GM18526 (cell line): ENCODE data around the gene PDCD2.
A peak's percentile ranks its signal among the peaks of the same experiment; 100 is the strongest.

Experiments
- POLR2A ChIP-seq: IDR thresholded peaks from 3 replicates; pipeline ENCODE4 v1.6.1; 2011; ENCODE audit not compliant: insufficient read length; ENCODE audit errors: extremely low read depth

The PDCD2 gene

DNA sequence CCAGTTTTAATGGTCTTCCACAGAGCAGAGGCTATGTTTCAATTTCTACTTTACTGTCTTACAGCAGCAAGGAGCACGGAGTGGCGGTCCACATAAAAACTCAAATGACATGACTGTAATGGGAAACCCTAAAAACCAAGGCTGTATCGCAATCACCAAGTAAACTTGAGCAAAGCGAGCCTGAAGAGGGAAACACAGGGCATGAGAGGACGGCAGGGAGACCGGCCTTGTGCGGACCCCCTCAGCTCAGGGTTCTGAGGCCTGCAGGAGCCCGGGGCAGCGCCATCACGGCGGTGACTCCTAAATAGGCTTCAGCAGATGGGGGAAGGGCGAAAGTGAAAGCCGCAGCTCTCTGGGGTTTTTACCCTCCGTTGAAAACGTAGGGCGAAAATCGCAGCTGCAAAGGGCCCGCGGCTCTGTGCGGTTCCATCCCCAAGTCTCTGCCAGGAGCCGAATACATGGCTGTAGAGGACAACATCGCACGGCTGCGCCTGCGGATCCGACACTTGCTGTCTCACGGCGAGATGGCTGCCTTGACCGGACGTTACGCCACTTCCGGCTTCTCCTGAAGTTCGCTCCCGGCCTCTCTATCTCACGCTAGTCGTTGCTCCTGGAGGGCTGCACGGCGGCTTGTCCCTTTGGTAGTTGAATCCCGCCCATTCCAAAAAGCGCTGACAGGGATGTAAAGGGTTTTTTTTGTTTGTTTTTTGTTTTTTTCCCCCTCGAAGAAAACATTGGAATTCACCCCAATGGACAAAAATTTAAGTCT, 31.5 kb downstream of the PDCD2 start, which contains the start of gene PSMB1:
PSMB1 (minus strand) TSS at position 543 of the 769 bp plus-strand sequence; CDS start at position 478, 65 bp downstream.
- peak; percentile 95 for TF ChIP-seq POLR2A

DNA sequence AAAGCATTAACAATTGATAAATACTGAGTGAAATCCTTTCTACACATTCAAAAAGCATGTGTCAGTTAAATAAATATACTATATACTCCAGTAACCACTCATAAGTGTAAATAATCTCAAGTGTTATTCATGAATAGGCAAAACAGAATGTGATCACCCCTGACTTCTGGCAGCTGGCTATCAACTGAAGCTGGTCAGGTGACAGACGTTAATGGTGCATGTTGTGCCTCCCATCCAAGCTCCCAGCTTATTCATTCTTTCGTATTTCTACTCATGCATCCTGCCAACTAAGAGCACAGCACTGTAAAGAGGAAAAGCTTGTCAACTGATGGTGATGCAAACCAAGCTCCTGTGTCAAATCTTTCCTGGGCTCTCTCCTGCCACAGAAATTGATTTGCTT, 39.0 kb downstream of the PDCD2 start:
- no peak for TF ChIP-seq POLR2A

DNA sequence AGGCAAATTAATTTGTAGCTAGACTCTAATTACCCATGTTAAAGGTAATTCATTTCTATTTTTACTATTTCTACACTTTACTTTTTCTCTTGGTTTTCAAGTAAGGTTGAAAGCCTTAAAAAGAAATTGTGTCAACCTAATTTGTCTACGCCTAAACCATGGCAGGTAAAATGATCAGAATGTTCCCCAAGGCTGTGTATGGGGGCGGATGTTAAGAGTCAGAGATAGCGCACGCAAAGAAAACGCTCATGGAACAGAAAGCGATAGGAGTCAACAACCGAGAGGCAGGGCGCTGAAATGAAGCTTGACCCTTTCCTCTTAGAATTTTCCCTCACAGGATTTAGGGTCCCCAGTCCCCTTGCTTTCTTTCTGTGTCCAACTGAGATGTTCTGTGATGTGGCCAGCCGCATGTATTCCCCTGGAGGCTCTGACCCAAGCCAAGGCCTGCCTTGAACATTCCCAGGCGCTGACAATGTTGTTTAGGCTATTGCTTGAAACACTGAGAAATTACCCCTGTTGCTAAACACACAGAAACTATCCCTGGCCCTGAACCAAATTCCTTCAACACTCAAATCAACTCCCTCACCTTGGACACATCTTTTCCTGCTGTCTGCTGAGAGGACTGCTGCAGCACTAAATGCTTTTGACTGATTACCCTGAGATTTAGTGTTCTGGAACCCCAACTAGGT, 42.3 kb downstream of the PDCD2 start:
- no peak for TF ChIP-seq POLR2A

DNA sequence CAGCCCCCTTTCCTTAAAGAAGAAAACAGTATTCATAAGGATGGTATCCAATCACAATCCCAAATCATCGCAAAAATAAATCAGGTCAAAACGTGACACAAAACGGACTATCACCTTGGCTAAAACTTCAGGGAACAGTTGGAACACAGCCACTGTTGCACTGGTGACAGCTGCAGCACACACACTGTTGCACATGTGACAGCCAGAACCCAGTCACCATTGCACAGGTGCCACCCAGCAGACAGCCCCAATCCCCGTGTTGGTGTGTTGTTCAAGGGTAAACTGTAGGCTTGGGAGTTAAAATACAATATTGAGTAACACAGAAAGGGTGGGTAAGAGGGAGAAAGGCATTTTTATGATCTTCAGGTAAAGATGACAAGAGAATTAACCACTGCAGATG, 47.1 kb downstream of the PDCD2 start:
- TF ChIP-seq POLR2A, result no peak

DNA sequence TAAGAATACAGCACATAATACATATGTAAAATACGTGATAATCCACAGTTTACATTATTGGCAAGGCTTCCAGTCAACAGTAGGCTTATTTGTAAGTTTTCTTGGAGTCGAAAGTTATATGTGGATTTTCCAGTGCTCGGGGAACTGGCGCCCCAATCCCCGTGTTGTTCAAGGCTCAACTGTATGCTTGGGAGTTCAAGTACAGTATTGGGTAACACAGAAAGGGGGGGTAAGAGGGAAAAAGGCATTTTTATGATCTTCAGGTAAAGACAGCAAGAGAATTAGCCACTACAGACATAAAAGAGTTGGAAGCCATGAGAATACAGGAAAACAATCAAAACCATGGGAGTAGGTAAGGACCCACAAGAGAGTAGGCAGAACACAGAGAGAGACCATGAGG, 47.8 kb downstream of the PDCD2 start:
- TF ChIP-seq POLR2A, result no peak

DNA sequence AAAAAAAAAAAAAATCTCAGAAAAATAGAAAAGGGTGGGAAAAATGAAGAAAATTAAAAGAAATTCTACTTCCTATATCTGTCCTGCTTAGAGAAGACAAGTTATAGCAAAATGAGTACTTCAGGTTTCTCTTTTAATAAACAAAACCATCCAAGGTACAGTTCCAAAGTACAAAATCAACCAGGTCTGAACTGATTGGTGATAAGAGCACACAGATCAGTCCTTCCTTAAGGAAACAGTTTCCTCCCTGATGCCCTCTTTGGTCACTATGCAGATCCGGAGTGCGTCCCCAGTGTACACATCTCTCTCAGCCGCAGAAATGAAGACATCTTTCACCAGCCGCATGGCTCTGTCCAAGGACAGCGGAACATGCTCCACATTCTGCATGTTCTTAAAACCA, 49.4 kb downstream of the PDCD2 start:
- no peak for TF ChIP-seq POLR2A

DNA sequence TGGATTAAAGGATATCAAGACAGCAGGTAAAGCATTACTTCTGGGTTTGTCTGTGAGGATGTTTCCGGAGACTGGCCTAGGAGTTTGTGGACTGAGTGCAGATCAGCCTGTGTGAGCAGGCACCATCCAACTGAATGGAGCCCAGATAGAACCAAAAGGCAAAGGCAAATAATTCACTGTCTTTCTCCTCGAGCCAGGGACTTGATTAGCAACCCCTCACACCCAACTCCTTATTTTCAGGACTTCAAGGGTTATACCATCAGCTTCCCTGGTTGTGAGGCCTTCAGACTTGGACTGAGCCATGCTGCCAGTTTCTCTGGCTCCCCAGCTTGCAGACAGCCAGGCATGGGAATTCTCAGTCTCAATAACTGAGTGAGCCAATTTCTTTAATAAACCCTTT, 50.6 kb downstream of the PDCD2 start:
- TF ChIP-seq POLR2A, result no peak

DNA sequence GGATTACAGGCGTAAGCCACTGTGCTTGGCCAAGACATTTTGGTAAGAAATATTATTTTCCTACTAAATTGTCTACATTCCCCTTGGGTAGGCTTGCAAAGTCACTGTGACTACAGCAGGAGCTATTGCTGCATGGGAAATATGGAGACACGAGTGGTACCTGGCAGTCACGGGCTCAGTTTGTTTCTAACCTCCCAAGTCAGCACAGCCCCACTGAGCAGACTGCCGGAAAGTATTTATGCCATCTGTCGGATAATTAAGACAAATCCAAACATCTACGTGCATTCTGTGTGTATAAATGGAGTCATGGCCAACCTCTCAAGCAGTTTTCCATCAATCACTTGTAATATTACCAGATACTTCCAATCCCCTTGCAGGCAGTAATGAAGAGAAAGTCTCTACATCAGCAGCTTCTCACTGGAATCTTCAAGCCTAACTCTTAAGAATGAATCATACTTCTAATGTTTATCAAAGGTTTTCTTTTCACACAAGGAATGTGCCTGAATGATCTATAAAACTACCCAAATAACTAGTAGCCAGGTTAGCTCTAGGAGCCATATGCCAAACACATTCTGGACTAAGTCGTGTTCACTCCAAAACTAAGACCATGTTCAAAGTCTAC, 51.5 kb downstream of the PDCD2 start:
- no peak for TF ChIP-seq POLR2A

DNA sequence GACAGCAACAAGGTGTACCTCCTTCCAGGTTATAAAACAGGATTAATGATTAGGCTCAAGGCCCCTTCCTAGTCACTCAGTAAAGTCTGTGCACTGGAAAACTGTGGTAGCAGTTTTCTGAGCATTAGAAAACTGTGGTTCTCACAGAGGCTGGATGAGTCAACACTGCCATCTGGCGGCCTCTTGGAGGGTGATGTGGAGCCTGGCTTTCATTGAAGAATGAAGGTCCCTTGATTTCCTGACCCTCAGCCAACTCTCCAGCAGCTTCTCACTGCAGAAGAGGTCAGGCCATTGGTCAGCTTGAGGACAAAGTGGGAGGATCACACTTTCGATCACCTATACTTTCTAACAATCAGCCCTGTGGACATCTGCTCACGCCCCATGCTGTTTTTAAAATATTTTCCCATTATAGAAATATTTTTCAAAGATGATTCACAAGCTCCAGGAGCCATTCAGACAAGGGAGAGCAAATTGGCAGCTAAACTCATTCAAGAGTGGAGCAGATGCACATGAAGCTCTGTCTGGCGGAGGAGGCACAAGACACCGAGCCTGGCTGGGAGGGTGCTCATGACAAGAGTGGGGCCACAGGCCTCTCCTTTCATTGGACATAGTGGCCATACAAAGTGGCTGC, 54.5 kb downstream of the PDCD2 start:
- TF ChIP-seq POLR2A, result no peak

DNA sequence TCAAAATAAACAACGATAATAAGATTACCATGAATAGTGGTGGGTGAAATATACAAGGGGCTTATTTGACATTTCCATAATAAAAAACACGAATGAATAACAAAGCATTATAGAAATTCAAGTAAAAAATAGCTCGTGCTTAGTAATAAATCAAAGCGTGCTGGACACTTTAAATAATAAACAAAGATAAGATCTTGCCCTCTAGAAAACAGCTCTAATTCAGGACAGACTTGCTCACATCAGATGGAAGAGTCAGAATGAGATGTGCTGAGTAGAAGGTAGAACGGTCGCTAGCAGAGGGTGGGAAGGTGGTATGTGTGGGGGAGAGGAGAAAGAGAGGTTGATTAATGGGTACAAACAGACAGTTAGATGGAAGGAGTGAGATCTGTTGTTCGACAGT, 58.6 kb downstream of the PDCD2 start:
- no peak for TF ChIP-seq POLR2A
